IMR-90 (cell line): Measurements from ENCODE around the gene GSG1L.

ENCODE experiments used
- CHD1 ChIP-seq: IDR thresholded peaks from 2 replicates; pipeline ENCODE4 v1.6.1; 2012; ENCODE audit warnings: low read depth, low read length, improper control_type of control experiment
- CTCF ChIP-seq: conservative IDR thresholded peaks from 2 replicates; pipeline ENCODE4 v1.5.1; 2012; ENCODE audit warnings: mild to moderate bottlenecking, low read depth, low read length, improper control_type of control experiment
- MXI1 ChIP-seq: IDR thresholded peaks from 2 replicates; pipeline ENCODE4 v1.6.1; 2012; ENCODE audit warnings: low read depth, mild to moderate bottlenecking, low read length, moderate library complexity, borderline replicate concordance
- POLR2A ChIP-seq: IDR thresholded peaks from 2 replicates; pipeline ENCODE4 v1.6.1; 2012; ENCODE audit warnings: mild to moderate bottlenecking, low read depth, low read length
- RAD21 ChIP-seq: IDR thresholded peaks from 2 replicates; pipeline ENCODE4 v1.6.1; 2012; ENCODE audit warnings: low read length, improper control_type of control experiment

GRCh38 chr16:28059841-28060575, 3.5 kb downstream of the GSG1L start:
- TF ChIP-seq CHD1 (no peak), CTCF (no peak), RAD21 (no peak), POLR2A (no peak), MXI1 (no peak)
